ENCODE data around the gene AKR1C1. TPM values are rescaled to one million over a fixed set of nuclear protein-coding genes. Genes with fewer than 3 reads are reported as not detected.

AKR1C1 gene
- total and polyA plus RNA-seq, 9 of the 15 experiments (the other 6 are each of a cell fraction or from before 2014, with no cell fraction given), result 43.5 to 180 (median 82.4) TPM

GRCh38 chr10:4981722-4982471 lies 18.7 kb downstream of the AKR1C1 start (continued):
- TF ChIP-seq, protein P1, sequence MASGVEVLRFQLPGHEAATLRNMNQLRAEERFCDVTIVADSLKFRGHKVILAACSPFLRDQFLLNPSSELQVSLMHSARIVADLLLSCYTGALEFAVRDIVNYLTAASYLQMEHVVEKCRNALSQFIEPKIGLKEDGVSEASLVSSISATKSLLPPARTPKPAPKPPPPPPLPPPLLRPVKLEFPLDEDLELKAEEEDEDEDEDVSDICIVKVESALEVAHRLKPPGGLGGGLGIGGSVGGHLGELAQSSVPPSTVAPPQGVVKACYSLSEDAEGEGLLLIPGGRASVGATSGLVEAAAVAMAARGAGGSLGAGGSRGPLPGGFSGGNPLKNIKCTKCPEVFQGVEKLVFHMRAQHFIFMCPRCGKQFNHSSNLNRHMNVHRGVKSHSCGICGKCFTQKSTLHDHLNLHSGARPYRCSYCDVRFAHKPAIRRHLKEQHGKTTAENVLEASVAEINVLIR (CRISPR knock-in tag; IDR thresholded peaks at IDR 0.05), result no peak
- TF ChIP-seq KLF1 (tag; IDR thresholded peaks at IDR 0.05), result 0 out of 2 replicates have a peak, but pooled peaks have one; percentile 43
- TF ChIP-seq PBX2 (CRISPR knock-in tag; IDR thresholded peaks at IDR 0.05; ENCODE audit: low read depth), result no peak
- no peak for TF ChIP-seq PBX2 (tag; conservative IDR thresholded peaks at IDR 0.05; ENCODE audit: low read depth)
- TF ChIP-seq NCOA6 (IDR thresholded peaks at IDR 0.05), result no peak
- TF ChIP-seq, protein P2, sequence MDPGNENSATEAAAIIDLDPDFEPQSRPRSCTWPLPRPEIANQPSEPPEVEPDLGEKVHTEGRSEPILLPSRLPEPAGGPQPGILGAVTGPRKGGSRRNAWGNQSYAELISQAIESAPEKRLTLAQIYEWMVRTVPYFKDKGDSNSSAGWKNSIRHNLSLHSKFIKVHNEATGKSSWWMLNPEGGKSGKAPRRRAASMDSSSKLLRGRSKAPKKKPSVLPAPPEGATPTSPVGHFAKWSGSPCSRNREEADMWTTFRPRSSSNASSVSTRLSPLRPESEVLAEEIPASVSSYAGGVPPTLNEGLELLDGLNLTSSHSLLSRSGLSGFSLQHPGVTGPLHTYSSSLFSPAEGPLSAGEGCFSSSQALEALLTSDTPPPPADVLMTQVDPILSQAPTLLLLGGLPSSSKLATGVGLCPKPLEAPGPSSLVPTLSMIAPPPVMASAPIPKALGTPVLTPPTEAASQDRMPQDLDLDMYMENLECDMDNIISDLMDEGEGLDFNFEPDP (CRISPR knock-in tag; IDR thresholded peaks at IDR 0.05), result no peak
- TF ChIP-seq, protein P3, sequence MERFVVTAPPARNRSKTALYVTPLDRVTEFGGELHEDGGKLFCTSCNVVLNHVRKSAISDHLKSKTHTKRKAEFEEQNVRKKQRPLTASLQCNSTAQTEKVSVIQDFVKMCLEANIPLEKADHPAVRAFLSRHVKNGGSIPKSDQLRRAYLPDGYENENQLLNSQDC (CRISPR knock-in tag; IDR thresholded peaks at IDR 0.05), result no peak
- TF ChIP-seq, protein P4, sequence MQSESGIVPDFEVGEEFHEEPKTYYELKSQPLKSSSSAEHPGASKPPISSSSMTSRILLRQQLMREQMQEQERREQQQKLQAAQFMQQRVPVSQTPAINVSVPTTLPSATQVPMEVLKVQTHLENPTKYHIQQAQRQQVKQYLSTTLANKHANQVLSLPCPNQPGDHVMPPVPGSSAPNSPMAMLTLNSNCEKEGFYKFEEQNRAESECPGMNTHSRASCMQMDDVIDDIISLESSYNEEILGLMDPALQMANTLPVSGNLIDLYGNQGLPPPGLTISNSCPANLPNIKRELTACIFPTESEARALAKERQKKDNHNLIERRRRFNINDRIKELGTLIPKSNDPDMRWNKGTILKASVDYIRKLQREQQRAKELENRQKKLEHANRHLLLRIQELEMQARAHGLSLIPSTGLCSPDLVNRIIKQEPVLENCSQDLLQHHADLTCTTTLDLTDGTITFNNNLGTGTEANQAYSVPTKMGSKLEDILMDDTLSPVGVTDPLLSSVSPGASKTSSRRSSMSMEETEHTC (IDR thresholded peaks at IDR 0.05), result no peak
- TF ChIP-seq, protein P5, sequence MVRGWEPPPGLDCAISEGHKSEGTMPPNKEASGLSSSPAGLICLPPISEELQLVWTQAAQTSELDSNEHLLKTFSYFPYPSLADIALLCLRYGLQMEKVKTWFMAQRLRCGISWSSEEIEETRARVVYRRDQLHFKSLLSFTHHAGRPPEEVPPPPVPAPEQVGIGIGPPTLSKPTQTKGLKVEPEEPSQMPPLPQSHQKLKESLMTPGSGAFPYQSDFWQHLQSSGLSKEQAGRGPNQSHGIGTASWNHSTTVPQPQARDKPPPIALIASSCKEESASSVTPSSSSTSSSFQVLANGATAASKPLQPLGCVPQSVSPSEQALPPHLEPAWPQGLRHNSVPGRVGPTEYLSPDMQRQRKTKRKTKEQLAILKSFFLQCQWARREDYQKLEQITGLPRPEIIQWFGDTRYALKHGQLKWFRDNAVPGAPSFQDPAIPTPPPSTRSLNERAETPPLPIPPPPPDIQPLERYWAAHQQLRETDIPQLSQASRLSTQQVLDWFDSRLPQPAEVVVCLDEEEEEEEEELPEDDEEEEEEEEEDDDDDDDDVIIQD (CRISPR knock-in tag; IDR thresholded peaks at IDR 0.05), result no peak
- TF ChIP-seq FOXP1 (CRISPR knock-in tag; IDR thresholded peaks at IDR 0.05), result peak; percentile 58; the same call in 1 of the 2 replicates
- TF ChIP-seq MTA1 (IDR thresholded peaks at IDR 0.05; ENCODE audit: borderline replicate concordance), result 0 out of 2 replicates have a peak, but pooled peaks have one; percentile 43
- peak; percentile 39 to 77; a peak in 3 of 4 replicates for TF ChIP-seq RCOR1 (IDR thresholded peaks at IDR 0.05; ENCODE audit: borderline replicate concordance in 1 of 2, low read depth in 2 of 2, low read length in 2 of 2)
- TF ChIP-seq DIDO1 (tag; IDR thresholded peaks at IDR 0.05; ENCODE audit: low read depth), result no peak
- no peak for TF ChIP-seq ZNF212 (CRISPR knock-in tag; IDR thresholded peaks at IDR 0.05)
- TF ChIP-seq ZSCAN29 (IDR thresholded peaks at IDR 0.05), result 0 out of 2 replicates have a peak, but pooled peaks have one; percentile 40
- TF ChIP-seq ZBTB43 (CRISPR knock-in tag; IDR thresholded peaks at IDR 0.05), result no peak
